ENCODE data around the gene WDR74.

Gene WDR74

GRCh38 chr11:62850911-62851806 lies 11.8 kb upstream of the WDR74 start:
- TF ChIP-seq CTCF (IDR thresholded peaks at IDR 0.05) = no peak

- TF ChIP-seq CTCF (IDR thresholded peaks at IDR 0.05) = no peak
These were observed 8.5 kb upstream of the WDR74 start for GRCh38 chr11:62847767-62848314.

- TF ChIP-seq CTCF (IDR thresholded peaks at IDR 0.05) = no peak
These were observed 6.8 kb upstream of the WDR74 start for GRCh38 chr11:62846177-62846576.

GRCh38 chr11:62844154-62844553 lies 4.8 kb upstream of the WDR74 start:
- no peak for TF ChIP-seq CTCF (IDR thresholded peaks at IDR 0.05)

GRCh38 chr11:62843466-62843865 lies 4.1 kb upstream of the WDR74 start:
- no peak for TF ChIP-seq CTCF (IDR thresholded peaks at IDR 0.05)

GRCh38 chr11:62842171-62842741 lies 2.9 kb upstream of the WDR74 start:
- no peak for TF ChIP-seq CTCF (IDR thresholded peaks at IDR 0.05)

GRCh38 chr11:62841361-62842170 lies 2.2 kb upstream of the WDR74 start:
- no peak for TF ChIP-seq CTCF (IDR thresholded peaks at IDR 0.05)
